Hindlimb muscle (tissue), 1 donor: ENCODE results near the gene TMEM9B. TPM values are rescaled to one million over a fixed set of nuclear protein-coding genes. Genes with fewer than 3 reads are reported as not detected.
A peak's percentile ranks its signal among the peaks of the same experiment; 100 is the strongest.
"Not testable (repeated sequence)": the region's sequence is repeated elsewhere in the genome, so short reads cannot be mapped to it uniquely, and the experiment has no call there.

Source experiments
- DNase-seq: peaks from one replicate; pipeline ENCODE4 v3.0.0-alpha.2; 2013
- polyA plus RNA-seq: library from polyadenylated mRNA; unstranded; fragments of 120-200 nt; gene quantifications from one replicate; pipeline ENCODE4 v1.2.1, GENCODE V29; 2013; ENCODE audit not compliant: insufficient read length

The TMEM9B gene
- 35.3 TPM for polyA plus RNA-seq

DNA sequence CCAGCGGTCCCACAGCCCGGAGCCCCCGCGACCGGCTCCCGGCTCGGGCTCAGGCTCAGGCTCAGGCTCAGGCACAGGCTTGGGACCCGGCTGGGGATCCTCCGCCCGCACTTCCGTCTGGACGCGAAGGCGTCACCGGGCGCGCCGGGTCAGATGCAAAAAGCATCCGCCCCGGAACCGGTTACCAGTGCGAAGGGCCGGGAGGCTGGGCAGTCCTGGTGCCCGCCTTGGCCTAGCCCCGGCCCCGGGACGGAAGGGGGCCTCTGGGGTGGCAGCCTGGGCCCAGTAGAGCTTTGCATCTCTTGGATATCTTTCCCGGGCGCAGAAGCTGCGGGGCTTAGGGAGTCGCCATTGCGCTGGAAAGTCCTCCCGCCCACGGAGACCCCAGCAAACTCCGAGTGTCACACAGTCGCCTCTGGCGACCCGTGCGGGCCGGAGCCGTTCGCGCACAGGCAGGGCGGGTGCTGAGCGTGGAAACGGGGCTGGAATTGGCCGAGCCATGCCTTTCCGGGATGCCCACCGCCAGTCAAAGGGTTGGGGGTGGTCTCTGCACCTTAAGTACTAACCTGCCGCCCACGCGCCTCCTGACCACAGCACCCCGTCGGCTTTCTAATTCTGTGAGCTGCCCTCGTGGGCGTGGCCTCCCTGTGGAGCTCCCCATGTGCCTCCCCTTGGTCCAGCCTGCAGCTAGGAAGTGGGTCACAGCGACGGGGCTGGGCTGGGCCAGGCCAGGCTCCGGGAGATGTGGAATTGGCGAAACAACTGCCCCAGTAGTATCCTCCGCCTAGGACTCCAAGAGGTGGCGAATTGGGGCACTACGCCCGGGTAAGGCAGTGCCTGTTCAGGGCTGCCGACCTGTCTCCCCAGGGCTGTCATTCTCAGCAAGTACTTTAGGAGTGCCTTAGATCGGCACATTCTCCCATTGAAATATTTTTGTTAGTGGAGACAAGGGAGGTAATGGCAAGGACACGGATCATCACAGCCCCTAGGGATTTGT lies at the start of gene TMEM9B:
Gene TMEM9B (minus strand): TSS at position 119 of the 997 bp plus-strand sequence. CDS start 129 bp downstream, outside the sequence.
- peak; percentile 90 for DNase-seq

DNA sequence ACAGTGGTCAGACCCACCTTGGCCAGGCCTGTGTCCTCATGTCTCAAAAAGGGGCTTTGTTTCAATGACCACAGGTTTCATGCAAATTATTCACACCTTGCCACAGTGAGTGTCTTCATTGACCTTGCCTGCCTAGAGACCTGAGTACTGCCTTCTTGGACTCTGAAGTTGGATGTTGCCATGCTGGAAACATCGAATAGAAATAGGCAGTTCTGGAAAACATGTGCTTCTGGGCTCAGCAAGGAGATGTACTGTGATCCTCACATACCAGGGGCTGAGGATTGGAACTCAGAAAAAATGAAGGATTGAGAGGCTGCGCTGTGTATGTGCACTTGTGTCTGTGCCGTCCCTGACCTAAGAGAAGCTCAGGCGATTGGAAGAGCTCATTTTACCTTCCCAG lies 49.1 kb upstream of the TMEM9B start:
- DNase-seq, result no peak

DNA sequence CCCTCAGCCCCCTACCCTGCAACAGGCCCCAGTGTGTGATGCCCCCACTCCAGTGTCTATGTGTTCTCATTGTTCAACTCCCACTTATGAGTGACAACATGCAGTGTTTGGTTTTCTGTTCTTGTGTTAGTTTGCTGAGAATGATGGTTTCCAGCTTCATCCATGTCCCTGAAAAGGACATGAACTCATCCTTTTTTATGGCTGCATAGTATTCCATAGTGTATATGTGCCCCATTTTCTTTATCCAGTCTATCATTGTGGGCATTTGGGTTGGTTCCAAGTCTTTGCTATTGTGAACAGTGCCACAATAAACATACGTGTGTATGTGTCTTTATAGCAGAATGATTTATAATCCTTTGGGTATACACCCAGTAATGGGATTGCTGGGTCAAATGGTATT lies 45.3 kb upstream of the TMEM9B start:
- not testable (repeated sequence) for DNase-seq

DNA sequence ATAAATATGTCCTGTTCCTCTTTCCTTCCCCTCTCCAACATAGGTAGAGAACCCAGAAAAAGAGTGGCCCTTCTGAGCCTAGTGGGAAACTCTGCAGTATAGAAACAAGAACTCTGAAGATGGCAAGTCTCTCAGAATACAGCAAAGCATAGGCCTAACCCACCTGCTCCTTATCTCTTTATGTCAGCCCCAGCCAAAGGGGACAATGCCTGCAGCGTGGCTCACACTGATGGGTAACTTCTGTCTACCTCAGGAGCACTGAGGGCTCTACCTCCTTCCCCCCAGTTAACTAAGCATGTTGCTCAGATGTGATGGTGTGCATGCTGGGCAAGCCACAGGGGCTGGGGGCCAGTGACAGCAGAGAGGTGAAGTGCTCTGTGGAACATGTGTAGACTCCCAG lies 44.4 kb upstream of the TMEM9B start:
- DNase-seq, result no peak

DNA sequence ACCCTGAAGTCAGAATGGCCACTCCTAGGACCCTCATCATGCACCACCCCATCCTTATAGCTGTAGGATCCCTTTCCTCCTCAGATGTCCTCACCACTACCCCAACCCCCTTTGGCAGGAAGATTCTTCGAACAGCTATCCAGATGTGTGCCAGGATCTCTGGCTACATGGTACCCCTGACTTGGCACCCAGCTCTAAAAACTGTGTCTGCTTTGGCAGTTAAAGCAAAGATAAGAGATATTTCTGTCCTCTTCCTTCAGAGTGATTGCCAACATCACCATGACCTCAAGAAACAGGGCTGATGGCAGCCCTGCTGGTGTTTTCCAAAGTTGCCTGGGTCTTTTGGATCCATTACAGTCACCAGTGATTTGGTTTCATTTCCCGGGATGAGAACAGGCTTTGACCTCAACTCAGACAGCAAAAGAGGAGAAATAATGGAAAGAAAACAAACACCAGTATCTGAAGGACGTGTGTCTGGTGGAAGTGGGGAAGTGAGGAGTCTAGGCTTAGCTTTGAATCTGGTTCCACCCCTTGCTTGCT lies 43.8 kb upstream of the TMEM9B start:
- DNase-seq, result no peak

DNA sequence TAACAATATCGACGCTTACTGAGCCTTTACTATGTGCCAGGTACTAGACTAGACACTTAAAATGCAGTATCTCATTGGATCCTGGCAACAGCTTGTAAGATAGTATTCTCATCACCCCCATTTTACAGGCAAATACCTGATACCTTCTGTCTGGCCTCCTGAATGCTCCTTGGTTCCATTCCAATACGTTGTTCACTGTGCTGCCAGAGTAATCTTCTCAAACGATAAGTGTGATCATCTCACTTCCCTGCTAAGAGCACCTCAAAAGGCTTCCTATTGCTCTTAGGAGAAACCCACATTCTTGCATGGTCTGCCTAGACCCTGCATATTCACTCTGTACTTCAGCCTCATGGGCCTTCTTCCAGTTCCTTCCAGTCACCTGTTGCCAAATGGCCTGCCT lies 40.8 kb upstream of the TMEM9B start:
- no peak for DNase-seq

DNA sequence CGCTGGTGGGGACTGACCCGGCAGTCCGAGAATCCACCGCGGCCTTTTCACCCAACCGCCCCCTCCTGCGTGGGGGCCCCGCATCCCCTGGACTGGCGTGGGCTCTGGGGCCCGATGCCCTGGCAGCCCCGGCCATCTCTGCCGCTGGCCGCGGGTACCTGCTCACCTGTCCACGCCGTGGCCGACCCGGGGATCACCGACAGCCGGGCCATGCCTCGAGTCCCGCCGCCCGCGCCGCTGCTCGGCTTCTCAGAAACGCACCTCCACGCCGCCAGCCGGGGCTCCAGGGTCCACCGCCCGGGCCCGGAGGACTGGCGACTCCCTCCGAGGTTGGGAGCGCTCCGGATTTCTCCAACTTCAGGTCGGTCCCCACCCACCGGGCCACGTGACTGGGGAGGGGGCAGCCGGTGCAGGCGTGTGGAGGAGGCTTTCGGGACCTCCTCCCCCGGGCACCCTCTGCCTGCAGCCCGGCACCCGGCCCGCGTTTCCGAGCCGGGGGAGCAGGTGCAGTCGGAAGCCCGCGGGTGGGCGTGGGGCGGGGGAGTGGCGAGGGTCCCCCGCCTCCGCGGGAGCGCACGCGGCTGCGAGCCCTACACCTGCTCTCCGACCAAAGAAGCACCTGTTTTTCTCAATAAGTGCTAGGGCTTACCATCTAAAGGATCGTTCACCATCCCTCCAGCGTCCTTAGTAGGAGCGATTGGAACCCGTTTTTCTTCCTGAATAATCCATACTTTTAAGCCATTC lies 40.1 kb upstream of the TMEM9B start:
- DNase-seq, result no peak

DNA sequence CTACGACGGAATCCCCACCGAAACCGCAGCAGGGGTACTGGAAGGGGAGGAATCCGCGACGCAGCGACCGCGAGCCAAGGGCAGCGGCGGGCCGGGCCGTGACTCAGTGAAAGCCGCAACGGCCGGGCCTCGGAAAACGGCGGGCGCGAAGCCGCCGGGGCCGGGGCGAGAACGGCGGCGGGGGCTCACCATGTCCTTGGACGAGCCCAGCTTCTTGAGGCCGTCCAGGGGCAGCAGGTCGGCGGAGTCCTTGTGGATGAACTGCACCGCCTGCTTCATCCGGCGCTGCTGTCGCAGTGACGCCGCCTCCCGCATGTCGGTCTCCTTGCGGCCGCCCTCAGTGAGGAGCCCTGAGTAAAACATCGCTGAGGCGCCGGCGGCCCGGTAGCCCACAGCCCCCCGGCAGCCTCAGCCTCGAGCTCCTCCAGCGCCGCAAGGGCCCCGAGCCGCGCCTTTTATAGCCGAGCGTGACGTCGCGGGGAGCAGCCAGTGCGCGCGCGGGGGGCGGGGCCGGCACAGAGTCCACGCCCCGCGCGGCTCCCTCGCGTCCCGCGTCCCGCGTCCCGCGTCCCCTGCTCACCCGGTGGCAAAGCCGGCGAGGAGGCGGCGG lies 39.4 kb upstream of the TMEM9B start, which contains the start of gene NRIP3:
Gene NRIP3 (minus strand): TSS at position 429 of the 610 bp plus-strand sequence. CDS start 66 bp downstream, at position 363.
- peak; percentile 68 for DNase-seq

DNA sequence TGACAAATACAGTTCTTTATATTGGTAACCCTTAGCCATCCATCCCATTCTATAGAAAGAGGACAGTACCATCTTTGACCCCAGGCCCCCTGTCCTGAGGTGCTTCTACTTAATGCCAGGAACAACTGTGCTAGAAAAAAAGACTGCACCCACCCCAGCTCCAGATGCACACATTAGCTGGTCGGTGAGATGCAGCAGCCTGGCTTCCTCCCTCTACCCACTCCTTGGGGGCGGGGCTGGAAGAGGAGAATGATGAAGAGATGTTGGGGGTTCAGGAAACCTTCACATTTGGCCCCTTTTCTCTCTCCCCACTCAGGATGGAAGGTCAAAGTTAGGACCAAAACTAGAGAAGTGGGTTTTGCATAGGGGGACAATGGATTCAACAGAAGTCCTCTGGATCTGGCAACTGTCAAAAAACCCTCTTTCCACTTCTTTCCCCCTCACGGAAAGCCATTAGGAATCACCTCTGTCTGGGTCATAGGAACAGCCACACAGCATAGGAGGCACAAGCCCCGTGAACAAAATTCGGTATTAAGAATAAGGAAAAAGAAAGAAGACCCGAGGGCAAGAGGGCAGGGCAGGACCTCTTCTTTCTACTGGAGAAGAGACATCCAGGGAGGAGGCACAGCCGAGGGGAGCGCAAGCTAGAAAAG lies 38.8 kb upstream of the TMEM9B start:
- no peak for DNase-seq

DNA sequence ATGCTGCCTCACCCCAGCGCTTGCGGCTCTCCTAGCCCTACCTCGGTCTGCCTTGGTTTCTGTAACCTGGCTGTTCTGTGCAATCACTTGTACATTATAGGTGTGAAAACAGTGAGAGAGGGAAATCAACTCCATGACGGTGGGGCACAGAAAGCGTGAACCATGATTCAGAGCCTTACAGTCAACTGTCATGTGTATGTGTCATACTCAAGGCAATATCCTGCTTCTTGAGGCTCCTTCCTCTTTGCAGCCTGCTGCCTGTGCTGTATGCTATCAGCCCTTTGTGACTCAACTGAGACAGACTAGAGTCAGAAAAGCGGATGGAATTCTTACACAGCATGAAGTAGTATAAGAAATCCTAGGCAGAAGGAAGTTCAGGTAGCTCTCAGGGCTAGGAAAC lies 37.5 kb upstream of the TMEM9B start:
- DNase-seq, result no peak

DNA sequence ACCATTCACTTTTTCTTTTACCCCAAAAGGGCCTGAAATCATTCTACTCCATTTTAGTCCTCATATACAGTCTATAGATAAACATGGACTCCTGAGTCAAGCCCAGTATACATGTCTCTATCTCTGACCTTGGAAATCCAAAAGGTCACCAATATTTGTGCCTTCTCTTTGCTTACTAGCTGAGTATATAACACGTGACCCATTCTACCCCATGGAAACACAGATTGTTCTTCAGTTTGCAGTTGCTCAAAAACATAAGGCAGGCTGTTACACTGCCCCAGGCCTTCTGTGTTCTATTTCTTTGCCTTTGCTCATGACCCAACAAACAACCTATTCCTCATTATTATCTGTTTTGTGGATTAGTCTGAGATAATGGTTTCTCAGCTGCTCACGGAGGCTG lies 33.8 kb upstream of the TMEM9B start:
- no peak for DNase-seq

DNA sequence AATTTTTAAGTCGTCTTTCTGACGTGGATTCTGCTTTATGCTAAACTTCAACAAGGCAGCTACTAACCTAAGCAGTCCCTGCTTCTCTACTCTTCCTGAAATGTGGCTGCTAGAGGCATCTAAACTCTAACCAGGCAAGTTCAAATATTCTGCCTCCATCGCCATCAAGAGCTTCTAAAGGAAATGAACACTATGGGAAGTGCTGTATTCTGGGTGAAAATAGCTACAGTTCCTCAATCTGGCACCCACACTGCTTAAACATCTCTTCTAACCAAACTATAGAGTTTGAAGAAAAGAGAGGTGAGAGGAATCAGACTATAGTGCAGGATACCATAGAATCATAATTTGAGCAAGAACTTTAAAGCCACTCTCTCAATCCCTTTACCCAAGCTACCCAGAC lies 33.2 kb upstream of the TMEM9B start:
- DNase-seq, result no peak

DNA sequence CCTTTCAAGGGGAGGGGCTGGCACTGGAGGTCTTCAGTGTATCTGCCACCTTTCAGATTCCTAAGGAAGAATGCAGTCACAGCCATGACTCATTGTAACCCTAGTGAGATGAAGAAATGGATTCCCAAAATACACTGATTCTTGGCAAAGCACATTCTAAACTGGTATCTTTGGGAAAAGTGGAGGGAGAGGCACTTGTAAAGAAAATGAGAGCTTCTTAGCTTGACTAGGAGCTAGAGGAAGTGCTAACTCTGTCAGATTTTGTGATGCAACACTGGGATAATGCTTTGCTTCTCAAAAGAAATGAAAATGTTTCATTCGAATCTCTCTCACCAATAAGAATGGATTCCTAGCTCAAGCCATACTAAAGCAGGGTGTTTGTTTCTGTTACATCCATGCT lies 25.2 kb upstream of the TMEM9B start:
- no peak for DNase-seq

DNA sequence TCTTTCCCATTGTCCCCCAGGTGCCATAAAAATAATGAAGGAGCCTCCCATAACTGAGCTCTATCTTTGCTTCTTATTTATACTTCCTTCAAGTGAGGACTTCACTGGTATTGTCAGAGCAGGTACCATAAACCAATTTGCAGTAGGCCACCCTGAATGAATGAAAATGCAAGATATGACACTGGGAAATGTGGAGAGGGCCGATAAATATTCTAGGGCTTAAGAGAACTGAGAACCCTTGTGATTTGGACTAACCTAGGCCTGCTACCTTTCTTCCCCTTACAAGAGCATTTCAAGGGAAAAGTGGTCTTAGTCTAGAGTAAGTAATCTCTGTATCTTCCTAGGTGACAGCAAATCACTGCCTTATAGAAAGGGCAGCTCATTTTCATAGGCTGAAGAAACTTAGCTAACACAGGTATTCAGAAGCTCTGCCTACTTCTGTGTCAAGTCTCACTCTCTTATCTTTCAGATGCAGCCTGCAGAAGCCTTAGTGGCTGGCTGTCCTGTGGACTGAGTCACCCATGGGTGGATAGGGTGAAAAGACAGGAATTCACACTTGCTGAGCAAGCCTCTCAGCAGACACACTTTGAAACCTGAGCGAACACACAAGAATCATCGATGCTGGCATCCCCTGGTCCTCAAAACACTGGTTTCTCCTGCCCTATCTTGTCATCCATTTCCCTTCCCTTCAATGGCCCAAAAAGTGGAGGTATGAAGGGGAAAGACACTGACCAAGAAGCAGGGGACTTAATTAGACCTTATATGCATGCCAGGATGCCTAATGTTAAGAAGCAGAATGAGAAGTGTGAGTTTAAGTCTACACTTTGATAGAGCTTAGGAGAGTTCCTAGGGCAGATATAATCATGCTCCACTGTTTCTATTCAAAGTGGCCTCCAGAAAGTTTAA lies 24.3 kb upstream of the TMEM9B start:
- no peak for DNase-seq

DNA sequence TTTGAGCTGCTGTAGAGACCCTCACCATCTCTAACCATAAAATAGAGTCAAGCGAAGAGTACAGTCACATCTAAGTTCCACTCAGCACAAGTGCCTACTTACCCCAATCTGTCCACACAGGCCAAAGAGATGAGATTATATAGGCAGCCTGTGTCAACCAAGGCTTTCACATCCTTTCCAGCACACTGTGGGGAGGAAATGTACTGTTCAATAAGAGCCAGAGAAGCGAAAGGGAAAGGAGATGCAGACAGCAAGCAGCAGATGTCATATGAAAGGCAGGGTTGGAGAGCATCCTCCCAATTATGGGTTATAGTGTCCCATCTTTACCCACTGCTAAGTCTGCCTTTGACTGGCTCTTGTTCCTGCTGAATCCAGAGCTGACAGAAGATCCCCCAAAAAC lies 23.2 kb upstream of the TMEM9B start:
- DNase-seq, result no peak

DNA sequence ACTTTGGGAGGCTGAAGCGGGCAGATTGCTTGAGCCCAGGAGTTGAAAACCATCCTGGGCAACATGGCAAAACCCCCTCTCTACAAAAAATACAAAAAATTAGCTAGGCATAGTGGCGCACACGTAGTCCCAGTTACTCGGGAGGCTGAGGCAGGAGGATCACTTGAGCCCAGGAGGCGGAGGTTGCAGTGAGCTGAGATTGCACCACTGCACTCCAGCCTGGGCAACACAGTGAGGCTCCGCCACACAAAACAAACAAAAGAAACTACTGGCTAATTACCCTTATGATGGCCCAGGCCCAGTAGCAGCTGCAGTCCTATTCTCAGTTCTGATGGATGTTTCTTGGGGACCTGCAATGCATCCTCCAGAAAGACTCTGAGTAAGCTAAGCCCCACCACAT lies 22.5 kb upstream of the TMEM9B start:
- DNase-seq, result not testable (repeated sequence)

DNA sequence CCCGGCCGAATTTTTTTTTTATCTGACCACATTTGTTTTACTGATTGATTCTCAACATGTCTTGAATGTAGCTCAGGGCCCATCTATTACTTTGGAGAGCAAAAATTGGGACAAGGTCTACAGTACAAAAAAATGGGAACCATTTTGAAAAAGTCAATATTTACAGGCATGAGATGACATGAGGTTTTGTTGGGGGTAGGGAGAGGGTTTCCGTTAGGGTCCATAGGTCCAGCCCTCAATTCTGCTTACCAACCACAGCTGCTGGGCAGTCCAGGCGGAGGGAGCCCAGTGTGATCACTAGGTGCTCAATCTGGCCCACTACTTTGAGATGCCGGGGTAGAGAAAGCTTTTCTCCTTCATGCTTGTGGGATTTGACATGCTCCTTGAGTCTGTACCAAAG lies 21.2 kb upstream of the TMEM9B start:
- no peak for DNase-seq

DNA sequence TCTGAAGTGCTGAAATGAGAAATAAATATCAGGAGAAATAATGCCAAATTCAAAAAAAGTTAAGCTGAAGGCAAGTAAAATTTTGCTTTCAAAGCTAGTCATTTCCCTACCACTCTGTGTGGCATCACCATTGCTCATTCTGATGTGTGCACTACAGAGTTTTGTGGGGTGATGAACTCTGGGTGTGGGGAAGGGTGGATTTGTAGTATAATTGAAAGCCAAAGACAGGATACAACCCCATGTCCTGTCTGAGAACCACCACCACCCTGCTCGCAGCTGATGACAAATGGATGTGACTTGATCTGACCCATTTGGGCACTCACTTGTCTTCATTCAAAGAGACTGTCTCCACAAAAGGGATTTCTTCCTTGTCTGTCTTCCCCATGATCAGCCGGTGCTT lies 19.3 kb upstream of the TMEM9B start:
- DNase-seq, result no peak

DNA sequence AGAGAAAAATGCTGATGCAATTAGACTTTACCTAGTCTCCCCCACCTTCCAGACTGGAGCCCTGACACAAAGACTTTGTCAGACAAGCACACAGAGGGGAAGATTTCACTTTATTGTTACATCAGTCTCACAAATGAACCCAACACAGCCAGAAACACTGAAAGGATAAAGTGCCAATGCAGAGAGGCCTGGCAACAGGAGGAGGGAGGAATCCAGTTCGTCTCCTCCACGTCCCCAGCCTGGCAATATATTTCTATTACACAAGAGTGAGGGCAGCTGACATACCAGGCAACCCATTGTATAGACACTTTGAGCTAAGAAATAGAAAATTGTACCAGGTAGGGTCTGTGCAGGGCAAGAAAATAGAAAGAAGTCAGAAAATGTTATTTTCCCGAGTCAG lies 16.2 kb upstream of the TMEM9B start:
- no peak for DNase-seq

DNA sequence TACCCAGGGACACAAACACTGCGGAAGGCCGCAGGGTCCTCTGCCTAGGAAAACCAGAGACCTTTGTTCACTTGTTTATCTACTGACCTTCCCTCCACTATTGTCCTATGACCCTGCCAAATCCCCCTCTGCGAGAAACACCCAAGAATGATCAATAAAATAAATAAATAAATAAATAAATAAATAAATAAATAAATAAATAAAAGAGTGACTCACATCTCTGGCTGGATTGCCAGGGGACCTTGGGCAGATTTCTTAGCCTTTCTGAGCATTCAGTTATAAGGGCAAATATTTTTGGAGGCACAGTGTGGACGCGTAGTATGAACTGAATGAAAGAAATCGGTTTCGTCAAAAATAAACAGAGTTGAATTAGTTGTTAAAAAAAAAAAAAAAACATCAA lies 15.1 kb upstream of the TMEM9B start:
- not testable (repeated sequence) for DNase-seq

DNA sequence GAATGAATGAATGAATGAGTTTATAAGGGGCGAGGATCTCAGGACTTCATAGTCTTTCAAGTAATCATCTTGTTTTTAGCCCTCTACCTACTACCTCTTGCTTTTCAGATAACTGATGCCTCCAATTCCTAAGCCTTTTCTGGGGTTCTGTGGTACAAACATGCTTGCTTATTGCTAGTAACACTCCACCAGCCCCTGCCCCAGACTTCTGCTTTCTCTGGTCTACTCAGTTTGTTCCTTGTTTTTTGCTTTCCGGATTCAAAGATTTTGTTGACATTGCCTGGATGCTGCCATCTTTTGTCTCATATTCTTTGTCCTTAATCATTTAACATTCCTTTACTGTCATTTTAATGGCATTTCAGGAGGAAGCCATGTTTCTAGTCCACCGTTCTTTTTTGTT lies 8.9 kb upstream of the TMEM9B start:
- DNase-seq, result no peak
